ENCODE data around the gene C1QC. TPM values are rescaled to one million over a fixed set of nuclear protein-coding genes. Genes with fewer than 3 reads are reported as not detected.
A peak's percentile ranks its signal among the peaks of the same experiment; 100 is the strongest.

Gene C1QC
- total RNA-seq, 1 donor from 2014 or later = 7.5 TPM

- no peak for DNase-seq
These were observed 23.6 kb upstream of the C1QC start for GRCh38 chr1:22619798-22620197.

GRCh38 chr1:22621761-22622160 lies 21.7 kb upstream of the C1QC start:
- DNase-seq = no peak

DNA sequence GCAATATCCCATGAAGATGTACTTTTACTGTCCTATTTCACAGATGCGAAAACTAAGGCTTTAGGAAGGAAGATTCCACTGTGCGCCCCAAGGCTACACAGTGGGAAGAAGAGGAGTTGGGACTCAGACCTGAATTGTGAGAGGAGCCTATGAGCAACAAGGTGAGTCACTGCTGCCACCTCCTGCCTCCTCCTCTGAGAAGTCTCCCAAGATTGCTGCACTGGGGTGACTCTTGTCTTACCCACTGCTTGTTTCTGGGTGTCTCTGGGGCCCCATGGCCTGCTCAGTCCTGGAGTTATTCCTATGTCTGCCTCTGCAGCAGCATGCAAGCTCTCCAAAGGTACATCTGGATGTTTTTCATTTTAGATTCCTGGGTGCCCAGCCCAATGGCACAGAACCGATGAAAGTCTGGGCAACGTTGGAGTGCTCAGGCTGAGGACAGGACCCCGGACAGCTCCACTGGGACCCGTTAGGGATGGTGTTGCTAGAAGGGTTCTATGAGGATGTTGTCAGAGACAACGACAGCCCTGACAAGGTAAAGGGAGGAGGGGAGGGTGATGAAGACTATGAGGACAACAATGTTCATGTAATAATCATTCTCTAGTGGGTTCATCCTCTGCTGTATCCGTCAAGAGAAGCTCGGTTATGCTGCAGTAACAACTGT lies 18.0 kb upstream of the C1QC start:
- no peak for DNase-seq

GRCh38 chr1:22626237-22627157 lies 16.9 kb upstream of the C1QC start:
- DNase-seq = no peak

DNA sequence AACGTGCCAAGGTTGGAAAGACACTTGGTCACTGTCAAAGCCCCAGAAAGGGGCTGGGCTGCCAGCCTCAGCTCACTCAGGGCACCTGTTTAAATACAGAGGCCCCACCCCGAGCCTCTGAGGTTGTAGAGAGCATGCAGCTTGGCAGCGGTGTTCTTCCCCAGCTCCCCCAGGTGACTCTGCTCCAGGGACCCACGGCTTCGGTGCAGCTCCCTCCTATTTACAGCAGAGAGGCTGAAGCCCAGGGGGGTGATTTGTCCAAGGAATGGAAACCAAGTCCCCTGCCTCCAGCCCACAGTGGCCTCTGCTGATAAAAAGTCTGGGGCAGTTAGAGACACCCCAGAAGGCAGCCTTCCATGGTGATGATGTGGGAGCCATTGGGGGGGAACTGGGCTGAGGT lies 16.1 kb upstream of the C1QC start:
- DNase-seq = no peak

DNA sequence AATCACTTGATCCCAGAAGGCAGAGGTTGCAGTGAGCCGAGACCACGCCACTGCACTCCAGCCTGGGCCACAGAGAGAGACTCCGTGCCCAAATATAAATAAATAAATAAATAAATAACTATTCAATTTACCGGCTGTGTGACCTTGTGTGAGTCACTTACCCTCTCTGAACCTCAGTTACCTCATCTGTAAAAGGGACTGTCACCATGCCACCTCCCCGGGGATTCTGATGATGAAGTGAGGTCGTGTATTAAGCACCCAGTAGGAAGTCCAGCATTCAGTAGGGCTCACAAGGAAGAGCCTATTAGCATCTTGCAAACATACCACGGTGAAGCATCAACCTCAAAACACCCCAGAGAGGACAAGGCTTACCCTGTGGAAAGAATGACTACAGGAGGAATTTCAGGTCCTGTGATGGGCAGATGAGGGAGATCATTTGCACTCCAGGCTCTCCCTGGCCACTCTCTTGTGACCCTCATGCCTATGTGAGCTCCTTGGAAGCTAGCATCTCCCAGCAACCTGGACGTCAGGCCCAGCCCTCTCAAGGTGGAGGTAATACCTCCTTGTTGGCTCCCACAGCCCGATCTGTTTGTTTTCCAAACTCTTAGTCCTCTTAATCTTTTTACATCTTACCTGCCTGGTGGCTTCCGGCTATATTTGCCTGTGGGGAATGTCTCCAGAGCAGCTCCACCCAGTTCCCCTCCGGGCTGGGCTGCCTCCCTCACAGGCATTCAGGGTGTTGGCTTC lies 14.6 kb upstream of the C1QC start:
- no peak for DNase-seq

GRCh38 chr1:22629886-22630285 lies 13.5 kb upstream of the C1QC start:
- no peak for DNase-seq

GRCh38 chr1:22633697-22634463 lies 9.6 kb upstream of the C1QC start:
- DNase-seq = no peak

DNA sequence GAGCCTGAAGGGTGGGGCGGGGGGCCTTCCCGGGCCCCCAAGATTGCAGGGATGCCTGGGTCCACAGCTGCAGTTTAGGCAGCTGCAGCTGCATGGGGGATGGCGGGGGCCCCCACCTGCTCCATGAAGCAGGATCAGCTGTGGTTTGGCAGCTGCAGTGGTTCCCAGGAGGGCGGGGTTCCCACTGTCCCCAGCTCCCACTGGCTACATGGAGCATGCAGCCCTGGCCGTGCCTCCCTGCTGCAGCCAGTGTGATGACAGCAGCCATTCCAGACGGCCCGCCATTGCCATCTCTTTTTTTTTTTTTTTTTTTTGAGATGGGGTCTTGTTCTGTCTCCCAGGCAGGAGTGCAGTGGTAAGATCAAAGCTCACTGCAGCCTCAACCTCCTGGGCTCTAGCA lies 8.0 kb upstream of the C1QC start:
- no peak for DNase-seq

GRCh38 chr1:22636353-22636752 lies 7.1 kb upstream of the C1QC start, which contains the start of gene C1QA:
C1QA (plus strand) TSS chr1:22636628; CDS start chr1:22637617, 989 bp downstream.
- DNase-seq = no peak

GRCh38 chr1:22636927-22637326 lies 6.5 kb upstream of the C1QC start:
- DNase-seq = no peak

DNA sequence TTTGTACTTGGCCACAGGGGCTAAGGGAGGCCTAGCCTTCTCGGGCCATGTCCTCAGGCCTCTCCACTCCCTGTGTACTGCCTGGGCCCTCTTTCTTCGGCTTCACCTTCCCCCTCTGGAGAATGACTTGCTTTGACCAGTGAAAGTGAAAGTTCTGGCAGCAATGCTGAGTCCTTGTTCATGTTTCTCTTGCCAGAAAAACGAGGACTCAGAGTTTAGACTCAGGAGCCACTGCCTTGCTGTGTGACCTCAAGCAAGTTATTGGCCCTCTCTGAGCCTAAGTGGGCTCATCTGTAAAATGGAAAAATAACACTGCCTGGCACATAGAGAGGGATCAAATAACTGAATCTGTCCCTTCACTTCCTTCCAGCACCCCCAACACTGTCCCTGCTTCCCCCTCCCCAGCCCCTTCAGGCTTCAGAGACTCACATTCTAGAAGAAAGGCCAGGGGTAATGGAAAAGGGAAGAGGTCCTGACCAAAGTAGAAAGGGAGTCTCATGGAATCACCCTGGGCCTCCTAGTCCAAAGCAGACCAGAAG lies 5.5 kb upstream of the C1QC start:
- no peak for DNase-seq

- DNase-seq = no peak
These were observed 4.8 kb upstream of the C1QC start for GRCh38 chr1:22638476-22639234.

- DNase-seq = no peak
These were observed 4.1 kb upstream of the C1QC start for GRCh38 chr1:22639286-22639685.

- DNase-seq = no peak
These were observed 2.2 kb upstream of the C1QC start for GRCh38 chr1:22641247-22641646.

DNA sequence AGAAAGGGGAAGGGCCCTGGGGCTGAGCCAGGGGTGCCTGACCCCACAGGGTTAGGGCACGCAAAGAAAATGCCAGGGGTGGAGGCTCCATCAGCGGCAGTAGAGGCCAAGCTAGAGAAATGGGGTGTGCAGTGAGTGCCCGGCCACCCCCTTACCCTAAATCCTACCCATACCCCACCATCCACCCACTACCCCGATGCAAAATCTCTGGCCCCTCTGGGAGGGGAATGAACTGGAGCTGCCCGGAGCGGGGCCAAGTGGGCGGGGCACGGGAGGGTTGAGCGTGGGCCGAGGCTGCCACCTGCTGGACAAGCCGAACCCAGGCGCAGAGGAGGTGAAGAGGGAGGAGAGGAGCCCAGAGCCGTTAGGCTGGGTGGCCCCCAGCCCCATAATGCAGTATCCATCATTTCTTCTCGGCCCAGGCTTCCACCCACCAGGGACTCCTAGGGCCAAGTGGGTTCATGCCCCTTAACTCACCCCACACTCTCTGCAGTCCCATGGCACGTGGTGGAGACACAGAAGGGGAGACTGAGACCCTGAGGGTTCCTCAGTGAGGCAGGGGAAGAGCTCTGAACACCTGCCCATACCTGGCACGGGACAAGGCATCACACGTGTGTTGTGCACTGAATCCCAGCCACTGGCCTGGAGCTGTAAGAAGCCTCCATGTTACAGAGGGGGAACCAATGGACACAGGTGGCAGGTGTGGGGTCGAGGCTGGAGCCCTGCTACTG lies 1.4 kb upstream of the C1QC start:
- DNase-seq = peak; percentile 34

DNA sequence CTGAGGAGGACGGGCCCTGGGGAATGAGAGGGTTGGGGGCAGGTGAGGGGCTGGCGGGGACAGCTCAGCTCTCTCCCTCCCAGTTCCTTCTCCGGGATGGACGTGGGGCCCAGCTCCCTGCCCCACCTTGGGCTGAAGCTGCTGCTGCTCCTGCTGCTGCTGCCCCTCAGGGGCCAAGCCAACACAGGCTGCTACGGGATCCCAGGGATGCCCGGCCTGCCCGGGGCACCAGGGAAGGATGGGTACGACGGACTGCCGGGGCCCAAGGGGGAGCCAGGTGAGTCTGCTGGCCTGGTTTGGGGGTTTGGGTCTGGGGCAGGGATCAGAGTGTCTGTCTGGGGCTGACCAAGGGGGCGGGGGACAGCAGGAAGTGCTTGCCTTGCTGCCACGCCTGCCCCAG lies 495 bp downstream of the C1QC start:
- no peak for DNase-seq

- no peak for DNase-seq
These were observed 2.5 kb downstream of the C1QC start for GRCh38 chr1:22645931-22646330.

DNA sequence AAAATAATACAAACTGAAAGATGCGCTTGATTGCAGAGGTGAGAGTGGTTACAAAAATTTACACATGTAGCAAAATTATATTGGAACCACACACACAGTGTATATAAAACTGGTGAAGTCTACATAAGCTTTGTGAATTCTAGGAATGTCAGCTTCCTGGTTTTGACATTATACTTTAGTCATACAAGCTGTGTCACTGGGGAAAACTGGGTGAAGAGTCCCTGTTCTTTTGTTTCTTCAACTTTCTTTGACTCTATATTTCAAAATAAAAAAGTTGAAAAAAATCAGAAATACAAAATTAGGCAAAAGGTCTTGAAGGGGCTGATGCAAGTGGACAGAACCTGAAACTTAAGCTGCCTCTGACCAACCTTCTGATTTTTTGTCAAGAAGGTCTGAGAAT lies 3.0 kb downstream of the C1QC start:
- no peak for DNase-seq

DNA sequence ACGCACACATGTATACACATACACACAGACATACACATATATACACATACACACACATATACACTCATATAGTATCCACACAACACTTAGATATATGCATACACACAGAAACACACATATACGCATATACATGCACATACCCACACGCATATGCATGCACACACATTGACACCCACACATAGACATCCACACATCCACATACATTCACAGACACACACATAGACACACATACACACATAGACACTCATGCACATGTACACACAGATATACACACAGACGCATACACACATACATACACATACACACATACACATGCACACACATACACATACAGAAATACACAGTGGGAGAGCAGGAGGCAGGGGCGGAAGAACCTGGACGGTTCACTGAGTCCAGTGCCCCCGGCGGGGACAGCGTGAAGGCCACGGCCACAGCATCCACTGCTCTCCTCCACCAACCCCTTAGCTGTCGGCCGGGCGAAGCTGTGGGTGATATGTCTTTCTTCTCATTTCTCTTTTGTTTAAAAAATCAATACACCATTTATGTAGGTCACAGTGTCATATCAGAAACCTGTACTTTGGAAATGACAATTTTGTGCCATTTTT lies 6.8 kb downstream of the C1QC start:
- no peak for DNase-seq
